Trophoblast cell (in vitro differentiated cells and primary cell): ENCODE measurements around the gene SRPK3.

ENCODE experiments used
- DNase-seq, 2 donors: peaks; one replicate each; pipeline ENCODE4 v3.0.0-alpha.2; 2016
- H2AFZ ChIP-seq: 2 replicates; pipeline ENCODE4 v1.6.1; 2013; ENCODE audit warnings: low read length, moderate library complexity, mild to moderate bottlenecking; ENCODE audit not compliant: insufficient read depth, poor library complexity
- H2AK5ac ChIP-seq: 2 replicates; pipeline ENCODE4 v1.6.1; 2013; ENCODE audit warnings: mild to moderate bottlenecking, low read length
- H2BK120ac ChIP-seq: 2 replicates; pipeline ENCODE4 v1.6.1; 2013; ENCODE audit warnings: low read length, mild to moderate bottlenecking, moderate library complexity; ENCODE audit not compliant: insufficient read depth, poor library complexity
- H2BK12ac ChIP-seq: 2 replicates; pipeline ENCODE4 v1.6.1; 2013; ENCODE audit warnings: mild to moderate bottlenecking, low read length, moderate library complexity
- H2BK5ac ChIP-seq: 2 replicates; pipeline ENCODE4 v1.6.1; 2013; ENCODE audit warnings: low read length, low read depth, moderate library complexity, mild to moderate bottlenecking; ENCODE audit not compliant: poor library complexity
- H3K14ac ChIP-seq: 2 replicates; pipeline ENCODE4 v1.6.1; 2013; ENCODE audit warnings: mild to moderate bottlenecking, low read length
- H3K18ac ChIP-seq: 2 replicates; pipeline ENCODE4 v1.6.1; 2013; ENCODE audit warnings: mild to moderate bottlenecking, low read length
- H3K23ac ChIP-seq: 2 replicates; pipeline ENCODE4 v1.6.1; 2013; ENCODE audit warnings: low read length
- H3K27ac ChIP-seq: 2 replicates; pipeline ENCODE4 v1.5.1; 2013; ENCODE audit warnings: low read depth, mild to moderate bottlenecking, inconsistent platforms, low read length, moderate library complexity
- H3K27me3 ChIP-seq: 2 replicates; pipeline ENCODE4 v1.6.1; 2013; ENCODE audit warnings: inconsistent platforms, mild to moderate bottlenecking, low read length, moderate library complexity; ENCODE audit not compliant: insufficient read depth
- H3K36me3 ChIP-seq, 2 experiments: 1 replicate in 1 of 2; 2 replicates in 1 of 2; pipeline ENCODE4 v1.6.1; 2013; ENCODE audit warnings: low read length in 2 of 2, mild to moderate bottlenecking in 2 of 2, moderate library complexity in 1 of 2; ENCODE audit not compliant: insufficient read depth in 2 of 2, control insufficient read depth in 1 of 2
- H3K4ac ChIP-seq: 2 replicates; pipeline ENCODE4 v1.6.1; 2013; ENCODE audit warnings: low read depth, mild to moderate bottlenecking, low read length, moderate library complexity
- H3K4me1 ChIP-seq, 2 experiments: 1 replicate in 1 of 2; 2 replicates in 1 of 2; pipeline ENCODE4 v1.6.1; 2013; ENCODE audit warnings: low read length in 2 of 2, mild to moderate bottlenecking in 2 of 2, moderate library complexity in 1 of 2; ENCODE audit not compliant: insufficient read depth in 2 of 2, control insufficient read depth in 1 of 2
- H3K4me2 ChIP-seq: 2 replicates; pipeline ENCODE4 v1.6.1; 2013; ENCODE audit warnings: inconsistent platforms, mild to moderate bottlenecking, low read length, moderate library complexity
- H3K4me3 ChIP-seq: 2 replicates; pipeline ENCODE4 v1.5.1; 2013; ENCODE audit warnings: mild to moderate bottlenecking, low read depth, low read length, inconsistent platforms
- H3K79me1 ChIP-seq: one replicate; pipeline ENCODE4 v1.6.1; 2013; ENCODE audit warnings: low read length
- H3K79me2 ChIP-seq: 2 replicates; pipeline ENCODE4 v1.6.1; 2013; ENCODE audit warnings: low read length, mild to moderate bottlenecking; ENCODE audit not compliant: control insufficient read depth, insufficient read depth, poor library complexity
- H3K9ac ChIP-seq: 2 replicates; pipeline ENCODE4 v1.6.1; 2013; ENCODE audit warnings: mild to moderate bottlenecking, low read length
- H3K9me3 ChIP-seq: 2 replicates; pipeline ENCODE4 v1.6.1; 2013; ENCODE audit warnings: low read depth, mild to moderate bottlenecking, control low read depth, inconsistent platforms, low read length; ENCODE audit not compliant: insufficient read depth
- H4K12ac ChIP-seq: 2 replicates; pipeline ENCODE4 v1.6.1; 2013; ENCODE audit warnings: low read depth, mild to moderate bottlenecking, low read length, moderate library complexity
- H4K8ac ChIP-seq: 2 replicates; pipeline ENCODE4 v1.6.1; 2013; ENCODE audit warnings: low read depth, mild to moderate bottlenecking, low read length, moderate library complexity
- H4K91ac ChIP-seq: one replicate; pipeline ENCODE4 v1.6.1; 2013; ENCODE audit warnings: low read depth, mild to moderate bottlenecking, low read length, moderate library complexity
- WGBS: extraction: QIAGEN DNeasy Blood & Tissue Kit; methylation state at CpG from one replicate; pipeline ENCODE4 v1.1.7; 2013; ENCODE audit warnings: missing lambda C conversion rate; ENCODE audit not compliant: insufficient read length, insufficient coverage; ENCODE audit errors: extremely low coverage; 5-methylcytosine and 5-hydroxymethylcytosine counted together

The SRPK3 gene

DNA sequence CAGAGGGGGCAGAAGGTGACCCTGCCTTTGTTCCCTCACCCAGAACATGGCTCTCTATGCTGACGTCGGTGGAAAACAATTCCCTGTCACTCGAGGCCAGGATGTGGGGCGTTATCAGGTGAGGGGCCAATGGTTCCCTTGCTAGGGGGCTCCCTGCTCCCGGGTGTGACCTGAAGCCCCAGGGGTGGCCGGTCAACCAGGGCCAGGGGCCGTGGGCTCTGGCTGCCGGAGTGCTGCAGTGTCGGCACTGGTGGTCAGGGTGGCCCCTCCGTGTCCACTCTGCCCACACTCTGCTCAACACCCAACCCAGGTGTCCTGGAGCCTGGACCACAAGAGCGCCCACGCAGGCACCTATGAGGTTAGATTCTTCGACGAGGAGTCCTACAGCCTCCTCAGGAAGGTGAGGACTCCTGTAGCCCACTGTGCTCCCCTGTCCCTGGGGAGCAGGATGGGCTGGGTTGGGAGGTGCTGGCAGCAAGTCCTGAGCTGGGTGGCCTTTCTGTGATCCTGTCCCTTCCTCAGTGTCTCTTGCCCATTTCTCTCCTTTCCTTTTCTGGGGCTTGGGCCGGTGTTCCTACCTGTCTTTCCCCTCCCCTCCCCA, 16.7 kb downstream of the SRPK3 start:
- H4K91ac ChIP-seq = no peak overlapping the region
- H3K14ac ChIP-seq = no peak overlapping the region
- no peak overlapping the region for H3K4me3 ChIP-seq
- no peaks in the 10 kb centered on the region for H3K9me3 ChIP-seq
- H2BK12ac ChIP-seq = no peak overlapping the region
- H3K27ac ChIP-seq = no peak overlapping the region
- H3K79me1 ChIP-seq = peaks cover 10% of the 10 kb centered on the region
- no CpG with 5 or more reads among the region's 15 CpGs for WGBS
- no peak for DNase-seq
- no peaks in the 10 kb centered on the region for H3K27me3 ChIP-seq
- H4K8ac ChIP-seq = no peak overlapping the region
- H3K9ac ChIP-seq = no peak overlapping the region
- H3K18ac ChIP-seq = no peak overlapping the region
- H2AK5ac ChIP-seq = no peak overlapping the region
- peaks cover 9% of the 10 kb centered on the region for H3K79me2 ChIP-seq
- H3K23ac ChIP-seq = no peak overlapping the region
- peaks cover 0 to 5% of the 10 kb centered on the region in 2 experiments for H3K4me1 ChIP-seq
- H4K12ac ChIP-seq = no peak overlapping the region
- peaks cover 31 to 34% of the 10 kb centered on the region in 2 experiments for H3K36me3 ChIP-seq
- no peak overlapping the region for H2BK5ac ChIP-seq
- no peak overlapping the region for H2BK120ac ChIP-seq
- H2AFZ ChIP-seq = no peak overlapping the region
- H3K4ac ChIP-seq = no peak overlapping the region
- no peak overlapping the region for H3K4me2 ChIP-seq

DNA sequence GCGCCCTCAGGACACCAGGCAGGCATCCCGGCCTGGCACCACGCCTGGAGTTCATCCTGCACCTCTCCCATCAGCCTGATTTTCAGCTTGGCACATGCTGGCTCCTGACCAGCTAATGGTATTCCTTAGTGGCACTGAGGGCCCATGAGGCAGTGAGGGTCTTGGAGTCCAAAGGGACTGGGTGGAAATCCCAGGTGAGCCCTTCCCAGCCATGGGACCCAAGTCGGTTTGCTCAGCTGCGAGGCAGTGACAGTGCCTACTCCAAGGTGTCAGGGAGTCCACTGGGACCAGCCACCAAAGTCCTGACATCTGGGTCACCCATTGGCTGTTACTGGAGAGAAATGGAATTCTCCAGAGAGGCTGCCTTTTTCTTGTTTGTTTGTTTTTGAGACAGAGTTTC, 18.5 kb downstream of the SRPK3 start:
- Histone ChIP-seq H3K9me3 (no peaks in the 10 kb centered on the region), H4K8ac (no peak overlapping the region), H3K9ac (no peak overlapping the region), H3K23ac (no peak overlapping the region), H4K91ac (no peak overlapping the region), H3K27ac (no peak overlapping the region), H3K4me2 (no peak overlapping the region), H2AK5ac (no peak overlapping the region), H3K36me3 (peaks cover 31 to 34% of the 10 kb centered on the region in 2 experiments), H3K27me3 (no peaks in the 10 kb centered on the region), H3K18ac (no peak overlapping the region), H3K4me1 (peaks cover 0 to 2% of the 10 kb centered on the region in 2 experiments), H4K12ac (no peak overlapping the region), H2AFZ (no peak overlapping the region), H3K4me3 (no peak overlapping the region), H2BK120ac (no peak overlapping the region), H3K79me1 (peaks cover 5% of the 10 kb centered on the region), H2BK12ac (no peak overlapping the region), H3K79me2 (peaks cover 7% of the 10 kb centered on the region), H3K4ac (no peak overlapping the region), H3K14ac (no peak overlapping the region), H2BK5ac (no peak overlapping the region)
- DNase-seq = no peak
- no CpG with 5 or more reads among the region's 5 CpGs for WGBS

- H2AFZ ChIP-seq = no peak overlapping the region
- H4K12ac ChIP-seq = no peak overlapping the region
- H2AK5ac ChIP-seq = no peak overlapping the region
- H3K9ac ChIP-seq = no peak overlapping the region
- H2BK12ac ChIP-seq = no peak overlapping the region
- no peak overlapping the region for H3K4me2 ChIP-seq
- H3K4ac ChIP-seq = no peak overlapping the region
- peaks cover 0 to 2% of the 10 kb centered on the region in 2 experiments for H3K4me1 ChIP-seq
- H3K23ac ChIP-seq = no peak overlapping the region
- no peaks in the 10 kb centered on the region for H3K79me2 ChIP-seq
- no peak overlapping the region for H2BK5ac ChIP-seq
- no CpG with 5 or more reads among the region's 16 CpGs for WGBS
- no peak overlapping the region for H3K27ac ChIP-seq
- H3K27me3 ChIP-seq = no peaks in the 10 kb centered on the region
- H3K9me3 ChIP-seq = no peaks in the 10 kb centered on the region
- peaks cover 31 to 34% of the 10 kb centered on the region in 2 experiments for H3K36me3 ChIP-seq
- H2BK120ac ChIP-seq = no peak overlapping the region
- no peak overlapping the region for H4K8ac ChIP-seq
- no peak overlapping the region for H3K18ac ChIP-seq
- H3K4me3 ChIP-seq = no peak overlapping the region
- DNase-seq = no peak
- H4K91ac ChIP-seq = no peak overlapping the region
- no peaks in the 10 kb centered on the region for H3K79me1 ChIP-seq
- no peak overlapping the region for H3K14ac ChIP-seq
Observed at GRCh38 chrX:153800177-153800722, 19.4 kb downstream of the SRPK3 start.

DNA sequence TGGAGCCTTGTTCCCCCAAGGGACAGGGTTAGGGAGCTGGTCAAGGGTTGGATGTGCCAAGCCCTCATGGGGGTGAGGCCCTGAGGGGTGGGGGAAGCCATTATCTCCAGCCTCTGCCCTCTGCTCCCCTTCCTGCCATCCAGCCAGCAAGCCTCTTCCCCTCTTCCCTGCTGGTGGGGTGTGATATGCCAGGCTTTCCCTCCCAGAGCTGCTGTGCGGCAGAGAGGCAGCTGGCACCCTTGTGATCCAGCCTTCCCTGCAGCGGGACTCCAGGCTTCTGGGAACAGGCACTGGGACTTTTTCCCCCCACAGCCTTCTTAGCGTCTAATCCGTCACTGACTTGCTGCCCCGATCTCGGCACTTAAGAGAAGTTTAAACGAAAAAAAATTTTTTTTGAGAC, 19.9 kb downstream of the SRPK3 start:
- Histone ChIP-seq H4K12ac (no peak overlapping the region), H3K27ac (no peak overlapping the region), H4K8ac (no peak overlapping the region), H3K23ac (no peak overlapping the region), H3K79me2 (no peaks in the 10 kb centered on the region), H3K4ac (no peak overlapping the region), H3K14ac (no peak overlapping the region), H3K9me3 (no peaks in the 10 kb centered on the region), H3K4me3 (no peak overlapping the region), H3K18ac (no peak overlapping the region), H3K79me1 (no peaks in the 10 kb centered on the region), H2AK5ac (no peak overlapping the region), H3K27me3 (no peaks in the 10 kb centered on the region), H3K9ac (no peak overlapping the region), H3K36me3 (peaks cover 31 to 34% of the 10 kb centered on the region in 2 experiments), H3K4me1 (peaks cover 0 to 2% of the 10 kb centered on the region in 2 experiments), H3K4me2 (no peak overlapping the region), H2BK12ac (no peak overlapping the region), H4K91ac (no peak overlapping the region), H2AFZ (no peak overlapping the region), H2BK120ac (no peak overlapping the region), H2BK5ac (no peak overlapping the region)
- DNase-seq = no peak
- no CpG with 5 or more reads among the region's 7 CpGs for WGBS
